K562 (cell line): ENCODE results near the gene AP1AR. TPM values are rescaled to one million over a fixed set of nuclear protein-coding genes. Genes with fewer than 3 reads are reported as not detected.

ENCODE experiments used
- ATAC-seq: fragments of 200-7000 bp; cut with Tn5 transposase; 3 replicates; pipeline ENCODE4 v1.9.1; 2020; ENCODE audit warnings: moderate library complexity
- BruUV-seq: library from RNA; stranded (reverse); fragments of 400-500 nt; replicated peaks from 2 replicates; lab custom pipeline; 2021; lab: Mats Ljungman, UMichigan
- CTCF ChIA-PET: fragments of 300-600 bp; formaldehyde crosslinking; extraction: SDS; loops from one replicate; lab custom pipeline; 2021; ENCODE audit warnings: low intra/inter-chr PET ratio; lab: Yijun Ruan, JAX
- POLR2A ChIA-PET: fragments of 300-600, 350-650 bp; sonication (Branson Sonifier 250); formaldehyde crosslinking; extraction: SDS; loops from one replicate; lab custom pipeline; 2021; ENCODE audit warnings: antibody characterized with exemption, inconsistent platforms; lab: Yijun Ruan, JAX
- DNase-seq, 4 experiments: peaks; one replicate each; pipeline versions ENCODE4 v3.0.0 to v3.0.0-alpha.2; 2011 to 2018; ENCODE audit warnings: low spot score in 3 of 4, mixed read lengths in 3 of 4; ENCODE audit errors: extremely low read depth in 1 of 4
- FAIRE-seq: peaks from 2 replicates; lab custom pipeline; 2011; peaks lifted over from hg19 to GRCh38; lab: Jason Lieb, UNC
- H2AFZ ChIP-seq: 2 replicates; pipeline ENCODE4 v1.6.0; 2011; ENCODE audit warnings: low read depth, low read length, control low read depth, inconsistent platforms
- H3K27ac ChIP-seq: fragments of 200-600 bp; 3 replicates; pipeline ENCODE4 v1.8.0; 2011; ENCODE audit warnings: low read depth, mild to moderate bottlenecking, control low read depth, inconsistent platforms, low read length, moderate library complexity, mixed read lengths; ENCODE audit errors: extremely low read depth
- H3K27me3 ChIP-seq, 2 experiments: fragments of 300-600 bp in 1 of 2; 2 replicates in 1 of 2; 3 replicates in 1 of 2; pipeline versions ENCODE4 v1.6.0 to v1.8.0; 2011; ENCODE audit warnings: inconsistent platforms in 2 of 2, low read length in 2 of 2, mild to moderate bottlenecking in 1 of 2, mixed read lengths in 1 of 2, moderate library complexity in 1 of 2; ENCODE audit not compliant: control insufficient read depth in 2 of 2, insufficient read depth in 2 of 2
- H3K36me3 ChIP-seq: fragments of 300-600 bp; 3 replicates; pipeline ENCODE4 v1.8.0; 2011; ENCODE audit warnings: mild to moderate bottlenecking, low read length, inconsistent platforms; ENCODE audit not compliant: control insufficient read depth, insufficient read depth
- H3K4me1 ChIP-seq, 2 experiments: fragments of 200-600 bp in 1 of 2; replicated peaks in 1 of 2; 2 replicates in 1 of 2; 3 replicates in 1 of 2; pipeline versions ENCODE4 v1.5.1 to v1.8.0; 2011; ENCODE audit warnings: inconsistent platforms in 2 of 2, low read length in 2 of 2, mild to moderate bottlenecking in 1 of 2, mixed read lengths in 1 of 2, moderate library complexity in 1 of 2; ENCODE audit not compliant: control insufficient read depth in 2 of 2, insufficient read depth in 2 of 2
- H3K4me2 ChIP-seq: 2 replicates; pipeline ENCODE4 v1.6.1; 2011; ENCODE audit warnings: low read length, control low read depth, inconsistent platforms, mixed read lengths; ENCODE audit not compliant: insufficient read depth
- H3K4me3 ChIP-seq: fragments of 200-600 bp; sonication (generic), shearing (Covaris generic); 2 replicates; pipeline ENCODE4 v1.5.1; 2016; ENCODE audit warnings: control low read depth, inconsistent platforms
- H3K79me2 ChIP-seq: fragments of 200-600 bp; 3 replicates; pipeline ENCODE4 v1.8.0; 2011; ENCODE audit warnings: low read length, inconsistent platforms; ENCODE audit not compliant: control insufficient read depth, insufficient read depth
- H3K9ac ChIP-seq, 2 experiments: 2 replicates each; pipeline versions ENCODE4 v1.6.0 to v1.6.1; 2011; ENCODE audit warnings: low read depth in 2 of 2, low read length in 2 of 2, control low read depth in 1 of 2, inconsistent platforms in 1 of 2, mild to moderate bottlenecking in 1 of 2, mixed read lengths in 1 of 2; ENCODE audit not compliant: insufficient read depth in 1 of 2
- H3K9me1 ChIP-seq: one replicate; pipeline ENCODE4 v1.6.0; 2011; ENCODE audit warnings: inconsistent platforms, mild to moderate bottlenecking, low read length, moderate library complexity; ENCODE audit not compliant: control insufficient read depth, insufficient read depth
- H3K9me3 ChIP-seq: replicated peaks from 2 replicates; pipeline ENCODE4 v1.5.1; 2011; ENCODE audit warnings: low read depth, low read length, inconsistent platforms; ENCODE audit not compliant: control insufficient read depth, insufficient read depth
- H4K20me1 ChIP-seq: replicated peaks from 2 replicates; pipeline ENCODE4 v1.6.1; 2011; ENCODE audit warnings: low read length, inconsistent platforms, mixed read lengths; ENCODE audit not compliant: control insufficient read depth, insufficient read depth
- ZNF224 ChIP-seq: sonication (generic); formaldehyde crosslinking; IDR thresholded peaks from 2 replicates; pipeline ENCODE4 v1.8.0; 2022; ENCODE audit warnings: mild to moderate bottlenecking, missing genetic modification reagents
- WGBS: fragments of 100-300 bp; shearing (Covaris generic); methylation state at CpG from one replicate; pipeline ENCODE4 v1.1.6; 2016; ENCODE audit warnings: low coverage, mixed read lengths; ENCODE audit not compliant: insufficient coverage; ENCODE audit errors: missing lambda C conversion rate; 5-methylcytosine and 5-hydroxymethylcytosine counted together
- in situ Hi-C: fragments of 300-500 bp; cut with MboI; formaldehyde crosslinking; loops from 4 replicates; pipeline ENCODE4 v1.15.0; 2018; ENCODE audit warnings: inconsistent platforms, mixed read lengths
- intact Hi-C: fragments of 100-400 bp; cut with micrococcal nuclease; formaldehyde crosslinking; loops from 2 replicates; pipeline ENCODE4 v1.14.2; 2022
- polyA plus RNA-seq, 8 experiments: library from polyadenylated mRNA; depleted of rRNA in 4 of 8; stranded (reverse) in 5 of 8; unstranded in 3 of 8; fragments of >200 nt; fragmentation: Nextera tagmentation in 2 of 8; fragmentation: Illumina TruSeq in 1 of 8; extraction: Ambion mirVana in 2 of 8; extraction: Trizol in 1 of 8; gene quantifications; 2 replicates each; pipeline versions ENCODE4 v1.2.1 to v1.2.3, GENCODE V29; 2011 to 2014; ENCODE audit warnings: inconsistent platforms in 1 of 8, missing spikeins in 1 of 8
- total RNA-seq, 7 experiments: library from RNA; depleted of rRNA in 6 of 7; stranded (reverse); fragments of >200 nt in 6 of 7; fragmentation: Illumina TruSeq in 2 of 7; extraction: Trizol in 2 of 7; gene quantifications; 2 replicates each; pipeline versions ENCODE4 v1.2.1 to v1.2.3, GENCODE V29; 2011 to 2021; ENCODE audit warnings: low replicate concordance in 1 of 7
- TF ChIP-seq, protein P1 (sequence below): sonication (generic); formaldehyde crosslinking; IDR thresholded peaks from 2 replicates; pipeline ENCODE4 v1.8.0; 2022; ENCODE audit warnings: mild to moderate bottlenecking, missing genetic modification reagents
- TF ChIP-seq, protein P2 (sequence below): fragments of 450-650 bp; IDR thresholded peaks from 2 replicates; pipeline ENCODE4 v1.6.1; 2016

Gene AP1AR
- total and polyA plus RNA-seq, 9 of the 15 experiments (the other 6 are each of a cell fraction or from before 2014, with no cell fraction given) = 2.6 to 20.7 (median 12.2) TPM

DNA sequence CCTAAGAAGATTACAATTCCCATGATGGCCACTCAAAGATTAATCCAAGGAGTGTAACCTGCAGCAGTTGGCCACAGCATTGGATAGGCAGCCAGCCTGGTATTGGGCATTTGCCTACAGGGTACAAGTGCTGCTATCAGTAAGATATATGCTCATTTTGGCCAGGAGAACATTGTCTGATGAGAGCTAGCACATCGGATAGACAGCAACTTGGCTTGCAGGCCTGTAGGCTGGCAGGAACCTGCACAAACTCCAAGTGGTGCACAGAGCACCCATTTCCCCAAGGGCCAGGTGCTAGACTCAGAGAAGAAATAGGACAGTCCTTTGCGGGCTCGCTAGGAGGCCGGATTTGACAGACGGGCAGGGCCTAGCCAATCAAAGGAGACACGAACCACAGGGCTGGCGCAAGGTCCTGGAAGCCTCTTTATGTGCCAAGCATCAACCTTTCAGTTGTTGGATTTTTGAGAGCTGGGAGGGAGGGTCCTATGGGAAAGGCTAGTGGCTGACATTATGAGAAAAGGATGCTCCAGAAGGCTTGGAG is 11.7 kb upstream of the AP1AR start:
- Histone ChIP-seq H3K36me3 (no peaks in the 10 kb centered on the region), H3K79me2 (no peaks in the 10 kb centered on the region), H3K4me2 (no peak overlapping the region), H3K9ac (no peak overlapping the region), H3K4me1 (no peaks in the 10 kb centered on the region), H3K9me1 (no peaks in the 10 kb centered on the region), H4K20me1 (no peaks in the 10 kb centered on the region), H3K27ac (no peak overlapping the region), H3K27me3 (no peaks in the 10 kb centered on the region), H2AFZ (no peak overlapping the region), H3K4me3 (no peak overlapping the region), H3K9me3 (peaks cover 3% of the 10 kb centered on the region; the same call in 1 of the 2 replicates)
- in situ Hi-C loops (no loop called here), intact Hi-C loops (loop anchor here (5.0 kb wide), 1 partner anchor 302 kb away; no protein-coding TSS in a partner anchor)
- FAIRE-seq = no peak
- DNase-seq = no peak
- WGBS = 31% methylated on average over 7 of the region's 7 CpGs
- no TSS peak for BruUV-seq
- TF ChIP-seq, protein P1, sequence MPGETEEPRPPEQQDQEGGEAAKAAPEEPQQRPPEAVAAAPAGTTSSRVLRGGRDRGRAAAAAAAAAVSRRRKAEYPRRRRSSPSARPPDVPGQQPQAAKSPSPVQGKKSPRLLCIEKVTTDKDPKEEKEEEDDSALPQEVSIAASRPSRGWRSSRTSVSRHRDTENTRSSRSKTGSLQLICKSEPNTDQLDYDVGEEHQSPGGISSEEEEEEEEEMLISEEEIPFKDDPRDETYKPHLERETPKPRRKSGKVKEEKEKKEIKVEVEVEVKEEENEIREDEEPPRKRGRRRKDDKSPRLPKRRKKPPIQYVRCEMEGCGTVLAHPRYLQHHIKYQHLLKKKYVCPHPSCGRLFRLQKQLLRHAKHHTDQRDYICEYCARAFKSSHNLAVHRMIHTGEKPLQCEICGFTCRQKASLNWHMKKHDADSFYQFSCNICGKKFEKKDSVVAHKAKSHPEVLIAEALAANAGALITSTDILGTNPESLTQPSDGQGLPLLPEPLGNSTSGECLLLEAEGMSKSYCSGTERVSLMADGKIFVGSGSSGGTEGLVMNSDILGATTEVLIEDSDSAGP (CRISPR knock-in tag) = no peak
- TF ChIP-seq, protein P2, sequence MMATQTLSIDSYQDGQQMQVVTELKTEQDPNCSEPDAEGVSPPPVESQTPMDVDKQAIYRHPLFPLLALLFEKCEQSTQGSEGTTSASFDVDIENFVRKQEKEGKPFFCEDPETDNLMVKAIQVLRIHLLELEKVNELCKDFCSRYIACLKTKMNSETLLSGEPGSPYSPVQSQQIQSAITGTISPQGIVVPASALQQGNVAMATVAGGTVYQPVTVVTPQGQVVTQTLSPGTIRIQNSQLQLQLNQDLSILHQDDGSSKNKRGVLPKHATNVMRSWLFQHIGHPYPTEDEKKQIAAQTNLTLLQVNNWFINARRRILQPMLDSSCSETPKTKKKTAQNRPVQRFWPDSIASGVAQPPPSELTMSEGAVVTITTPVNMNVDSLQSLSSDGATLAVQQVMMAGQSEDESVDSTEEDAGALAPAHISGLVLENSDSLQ = 0 out of 2 replicates have a peak, but pooled peaks have one; percentile 10
- TF ChIP-seq ZNF224 = no peak
- CTCF ChIA-PET = no interaction called here
- POLR2A ChIA-PET = no interaction called here
- peak; percentile 57 for ATAC-seq
